ENCODE data around the gene ANK2.

Gene ANK2

DNA sequence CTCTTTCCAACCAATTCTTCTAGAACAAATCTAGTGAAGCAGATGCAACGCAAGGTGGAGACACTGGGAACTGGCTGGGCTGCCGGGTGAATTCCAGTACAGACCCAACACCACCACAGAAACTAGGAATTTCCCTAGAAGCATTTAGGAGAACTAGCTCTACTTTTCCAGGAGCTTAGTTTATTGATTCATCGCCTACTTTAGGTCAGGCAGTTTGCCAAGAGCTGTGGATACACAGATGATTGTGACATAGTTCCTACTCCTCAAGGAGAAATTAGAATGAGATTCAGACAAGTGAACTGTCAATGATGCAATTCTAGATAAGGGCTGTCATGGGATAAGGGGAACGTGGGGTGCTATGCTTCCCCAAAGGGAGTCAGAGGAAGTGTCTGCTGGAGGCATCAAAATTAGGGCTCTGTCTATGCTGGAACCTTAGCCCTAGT is 362.1 kb downstream of the ANK2 start:
- H3K4me3 ChIP-seq (ENCODE audit: low read depth, low read length) = no peak overlapping the region
- peak; percentile 87 for DNase-seq (ENCODE audit: low read depth, low spot score)
- in situ Hi-C loops (cut with HindIII; ENCODE audit: low sequenced_read_pairs) = no loop called here
- TF ChIP-seq, protein P1, sequence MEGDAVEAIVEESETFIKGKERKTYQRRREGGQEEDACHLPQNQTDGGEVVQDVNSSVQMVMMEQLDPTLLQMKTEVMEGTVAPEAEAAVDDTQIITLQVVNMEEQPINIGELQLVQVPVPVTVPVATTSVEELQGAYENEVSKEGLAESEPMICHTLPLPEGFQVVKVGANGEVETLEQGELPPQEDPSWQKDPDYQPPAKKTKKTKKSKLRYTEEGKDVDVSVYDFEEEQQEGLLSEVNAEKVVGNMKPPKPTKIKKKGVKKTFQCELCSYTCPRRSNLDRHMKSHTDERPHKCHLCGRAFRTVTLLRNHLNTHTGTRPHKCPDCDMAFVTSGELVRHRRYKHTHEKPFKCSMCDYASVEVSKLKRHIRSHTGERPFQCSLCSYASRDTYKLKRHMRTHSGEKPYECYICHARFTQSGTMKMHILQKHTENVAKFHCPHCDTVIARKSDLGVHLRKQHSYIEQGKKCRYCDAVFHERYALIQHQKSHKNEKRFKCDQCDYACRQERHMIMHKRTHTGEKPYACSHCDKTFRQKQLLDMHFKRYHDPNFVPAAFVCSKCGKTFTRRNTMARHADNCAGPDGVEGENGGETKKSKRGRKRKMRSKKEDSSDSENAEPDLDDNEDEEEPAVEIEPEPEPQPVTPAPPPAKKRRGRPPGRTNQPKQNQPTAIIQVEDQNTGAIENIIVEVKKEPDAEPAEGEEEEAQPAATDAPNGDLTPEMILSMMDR (IDR thresholded peaks at IDR 0.05; ENCODE audit: low read depth, low read length) = no peak

DNA sequence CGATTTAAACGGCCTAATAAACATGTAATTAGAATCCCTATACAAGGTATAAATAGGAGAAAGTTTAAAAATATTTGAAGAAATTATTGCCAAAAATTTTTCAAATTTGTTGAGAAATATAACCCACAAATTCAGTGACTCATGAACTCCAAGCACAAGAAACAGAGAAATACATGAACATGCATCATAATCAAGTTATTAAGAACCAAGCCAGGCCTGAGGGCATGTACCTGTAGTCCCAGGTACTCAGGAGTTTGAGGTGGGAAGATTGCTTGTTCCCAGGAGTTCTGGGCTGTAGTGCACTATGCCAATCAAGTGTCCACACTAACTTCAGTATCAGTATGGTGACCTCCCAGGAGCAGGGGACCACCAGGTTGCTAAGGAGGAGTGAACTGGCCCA is 370.2 kb downstream of the ANK2 start:
- in situ Hi-C loops (cut with HindIII; ENCODE audit: low sequenced_read_pairs) = no loop called here
- TF ChIP-seq, protein P1 (IDR thresholded peaks at IDR 0.05; ENCODE audit: low read depth, low read length) = no peak
- no peak overlapping the region for H3K4me3 ChIP-seq (ENCODE audit: low read depth, low read length)
- no peak for DNase-seq (ENCODE audit: low read depth, low spot score)

DNA sequence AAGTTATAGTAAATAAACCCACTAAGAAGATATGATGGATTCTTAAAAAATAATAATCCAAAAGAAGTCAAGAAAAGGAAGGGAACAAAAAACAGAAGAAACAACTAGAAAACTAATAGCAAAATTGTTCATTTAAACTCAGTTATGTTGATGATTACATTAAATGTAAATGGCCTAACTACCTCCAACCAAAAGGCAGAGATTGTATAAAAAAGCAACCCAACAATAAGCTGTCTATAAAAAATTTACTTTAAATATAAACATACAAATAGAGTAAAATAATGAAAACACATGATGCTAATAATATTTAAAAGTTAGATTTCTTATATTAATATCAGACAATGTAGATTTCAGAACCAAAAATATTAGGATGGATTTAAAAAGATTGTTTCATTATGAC is 371.5 kb downstream of the ANK2 start:
- H3K4me3 ChIP-seq (ENCODE audit: low read depth, low read length) = no peak overlapping the region
- TF ChIP-seq, protein P1 (IDR thresholded peaks at IDR 0.05; ENCODE audit: low read depth, low read length) = no peak
- in situ Hi-C loops (cut with HindIII; ENCODE audit: low sequenced_read_pairs) = no loop called here
- no peak for DNase-seq (ENCODE audit: low read depth, low spot score)

DNA sequence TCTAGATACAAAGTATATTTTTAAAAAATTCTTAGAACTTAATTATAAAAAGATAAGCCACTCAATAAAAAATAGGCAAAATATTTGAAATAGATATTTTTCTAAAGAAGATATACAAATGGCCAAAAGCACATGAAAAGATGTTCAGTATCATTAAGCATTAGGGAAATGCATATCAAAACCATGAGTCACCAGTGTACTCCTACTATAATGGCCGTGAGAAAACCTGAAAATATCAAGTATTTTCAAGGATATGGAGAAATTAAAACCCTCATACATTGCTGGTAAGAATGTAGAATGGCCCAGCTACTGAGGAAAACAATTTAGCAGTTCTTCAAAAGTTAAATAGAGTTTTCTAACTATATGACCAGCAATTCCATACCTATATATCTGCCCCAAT is 374.2 kb downstream of the ANK2 start:
- in situ Hi-C loops (cut with HindIII; ENCODE audit: low sequenced_read_pairs) = no loop called here
- TF ChIP-seq, protein P1 (IDR thresholded peaks at IDR 0.05; ENCODE audit: low read depth, low read length) = no peak
- DNase-seq (ENCODE audit: low read depth, low spot score) = peak; percentile 55
- no peak overlapping the region for H3K4me3 ChIP-seq (ENCODE audit: low read depth, low read length)

DNA sequence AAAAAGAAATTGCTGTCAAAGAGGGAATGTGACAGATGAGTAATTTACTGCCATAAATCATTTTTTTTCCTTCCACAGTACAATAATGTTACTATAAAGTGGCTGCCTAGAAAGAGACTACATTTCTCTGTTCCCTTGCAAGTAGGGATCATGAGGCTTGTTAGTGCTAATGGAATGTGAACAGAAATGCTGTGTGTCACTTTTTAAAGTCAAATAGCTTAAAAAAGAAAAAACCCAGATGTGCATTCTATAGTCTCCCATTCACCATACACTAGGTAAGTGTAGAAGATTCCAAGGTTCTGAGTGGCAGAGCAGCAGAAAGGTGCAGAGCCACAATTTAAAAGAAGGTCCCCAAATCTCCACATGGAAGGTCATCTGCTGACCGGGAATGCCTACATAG is 383.7 kb downstream of the ANK2 start:
- TF ChIP-seq, protein P1 (IDR thresholded peaks at IDR 0.05; ENCODE audit: low read depth, low read length) = no peak
- in situ Hi-C loops (cut with HindIII; ENCODE audit: low sequenced_read_pairs) = no loop called here
- DNase-seq (ENCODE audit: low read depth, low spot score) = no peak
- H3K4me3 ChIP-seq (ENCODE audit: low read depth, low read length) = no peak overlapping the region
